NB4 (cell line): Measurements from ENCODE around the gene ST8SIA1.
A peak's percentile ranks its signal among the peaks of the same experiment; 100 is the strongest.

Experiments used
- DNase-seq: peaks from one replicate; pipeline ENCODE4 v3.0.0; 2010; ENCODE audit warnings: low read depth
- H3K4me3 ChIP-seq: one replicate; pipeline ENCODE4 v1.5.1; 2011; ENCODE audit warnings: mild to moderate bottlenecking, low read depth, low read length, moderate library complexity
- MYC ChIP-seq: IDR thresholded peaks from 2 replicates; pipeline ENCODE4 v1.6.1; 2011; ENCODE audit warnings: low read depth, low read length
- POLR2A ChIP-seq: IDR thresholded peaks from 2 replicates; pipeline ENCODE4 v1.6.1; 2011; ENCODE audit warnings: mild to moderate bottlenecking; ENCODE audit not compliant: insufficient read length; ENCODE audit errors: extremely low read depth
- TF ChIP-seq, protein P1 (sequence below): IDR thresholded peaks from one replicate; pipeline ENCODE4 v1.5.1; 2012; ENCODE audit warnings: low read depth, low read length
- TF ChIP-seq, protein P2 (sequence below): IDR thresholded peaks from 2 replicates; pipeline ENCODE4 v1.6.1; 2011; ENCODE audit warnings: low read depth, low read length

ST8SIA1 gene

DNA sequence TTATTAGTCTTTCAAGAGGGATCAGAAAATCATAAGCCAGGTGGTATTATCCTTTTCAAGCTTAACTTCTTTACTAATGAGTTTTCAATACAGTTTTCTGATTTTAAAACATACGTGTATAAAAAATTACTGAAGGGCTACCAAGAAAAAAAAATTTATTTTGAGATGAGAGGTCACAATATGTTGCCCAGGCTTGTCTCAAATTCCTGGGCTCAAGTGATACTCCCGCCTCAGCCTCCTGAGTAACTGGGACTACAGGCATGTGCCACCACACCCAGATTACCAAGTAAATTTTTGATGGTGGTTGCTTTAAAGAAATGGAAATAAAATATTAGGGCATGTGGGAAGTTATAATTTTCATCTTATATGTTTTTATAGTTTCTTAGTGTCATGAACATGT lies 26.7 kb downstream of the ST8SIA1 start:
- DNase-seq = no peak
- no peak for TF ChIP-seq MYC
- TF ChIP-seq, protein P1, sequence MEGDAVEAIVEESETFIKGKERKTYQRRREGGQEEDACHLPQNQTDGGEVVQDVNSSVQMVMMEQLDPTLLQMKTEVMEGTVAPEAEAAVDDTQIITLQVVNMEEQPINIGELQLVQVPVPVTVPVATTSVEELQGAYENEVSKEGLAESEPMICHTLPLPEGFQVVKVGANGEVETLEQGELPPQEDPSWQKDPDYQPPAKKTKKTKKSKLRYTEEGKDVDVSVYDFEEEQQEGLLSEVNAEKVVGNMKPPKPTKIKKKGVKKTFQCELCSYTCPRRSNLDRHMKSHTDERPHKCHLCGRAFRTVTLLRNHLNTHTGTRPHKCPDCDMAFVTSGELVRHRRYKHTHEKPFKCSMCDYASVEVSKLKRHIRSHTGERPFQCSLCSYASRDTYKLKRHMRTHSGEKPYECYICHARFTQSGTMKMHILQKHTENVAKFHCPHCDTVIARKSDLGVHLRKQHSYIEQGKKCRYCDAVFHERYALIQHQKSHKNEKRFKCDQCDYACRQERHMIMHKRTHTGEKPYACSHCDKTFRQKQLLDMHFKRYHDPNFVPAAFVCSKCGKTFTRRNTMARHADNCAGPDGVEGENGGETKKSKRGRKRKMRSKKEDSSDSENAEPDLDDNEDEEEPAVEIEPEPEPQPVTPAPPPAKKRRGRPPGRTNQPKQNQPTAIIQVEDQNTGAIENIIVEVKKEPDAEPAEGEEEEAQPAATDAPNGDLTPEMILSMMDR = no peak
- TF ChIP-seq, protein P2, sequence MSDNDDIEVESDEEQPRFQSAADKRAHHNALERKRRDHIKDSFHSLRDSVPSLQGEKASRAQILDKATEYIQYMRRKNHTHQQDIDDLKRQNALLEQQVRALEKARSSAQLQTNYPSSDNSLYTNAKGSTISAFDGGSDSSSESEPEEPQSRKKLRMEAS = no peak
- no peak for TF ChIP-seq POLR2A
- no peak overlapping the region for H3K4me3 ChIP-seq

DNA sequence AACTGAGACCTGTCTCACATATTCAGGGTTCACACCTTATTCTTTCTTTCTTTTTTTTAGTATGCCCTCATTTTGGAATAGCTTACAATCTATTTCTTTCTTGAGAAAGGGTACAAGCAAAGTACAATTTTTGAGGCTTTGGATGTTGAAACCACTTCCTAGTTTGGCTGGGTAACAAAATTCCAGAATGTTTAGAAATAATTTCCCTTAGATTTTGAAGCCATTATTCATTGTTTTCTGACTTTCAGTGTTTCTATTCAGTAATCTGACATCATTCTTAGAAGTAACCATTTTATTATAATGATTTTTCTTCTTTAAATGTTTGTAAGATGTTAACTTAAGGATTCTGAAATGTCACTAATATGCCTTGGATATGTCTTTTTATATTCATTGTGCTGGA lies 28.2 kb downstream of the ST8SIA1 start:
- no peak for DNase-seq
- H3K4me3 ChIP-seq = no peak overlapping the region
- TF ChIP-seq, protein P2 = no peak
- TF ChIP-seq POLR2A (no peak), MYC (no peak)
- TF ChIP-seq, protein P1 = no peak

DNA sequence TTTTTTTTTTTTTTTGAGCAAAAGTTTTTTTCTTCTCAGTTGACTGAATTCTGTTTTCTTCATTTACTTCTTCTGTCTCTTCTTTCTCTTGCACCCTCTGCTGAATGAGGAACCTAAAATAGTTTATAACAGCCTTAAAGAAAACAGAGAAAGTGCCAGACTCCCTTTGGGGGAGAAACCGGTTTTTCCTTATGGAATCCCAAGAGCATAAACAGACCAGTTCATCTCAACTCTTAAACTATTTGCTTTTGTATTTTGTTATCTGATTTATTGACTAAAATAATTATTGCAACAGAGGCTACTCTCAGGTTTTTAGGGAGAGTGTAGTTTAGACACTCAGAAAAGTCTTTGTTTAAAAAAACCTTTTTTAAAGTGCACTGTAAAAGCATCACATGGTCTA lies 30.2 kb downstream of the ST8SIA1 start:
- TF ChIP-seq, protein P1 = no peak
- TF ChIP-seq POLR2A (no peak), MYC (no peak)
- TF ChIP-seq, protein P2 = no peak
- no peak overlapping the region for H3K4me3 ChIP-seq
- no peak for DNase-seq

DNA sequence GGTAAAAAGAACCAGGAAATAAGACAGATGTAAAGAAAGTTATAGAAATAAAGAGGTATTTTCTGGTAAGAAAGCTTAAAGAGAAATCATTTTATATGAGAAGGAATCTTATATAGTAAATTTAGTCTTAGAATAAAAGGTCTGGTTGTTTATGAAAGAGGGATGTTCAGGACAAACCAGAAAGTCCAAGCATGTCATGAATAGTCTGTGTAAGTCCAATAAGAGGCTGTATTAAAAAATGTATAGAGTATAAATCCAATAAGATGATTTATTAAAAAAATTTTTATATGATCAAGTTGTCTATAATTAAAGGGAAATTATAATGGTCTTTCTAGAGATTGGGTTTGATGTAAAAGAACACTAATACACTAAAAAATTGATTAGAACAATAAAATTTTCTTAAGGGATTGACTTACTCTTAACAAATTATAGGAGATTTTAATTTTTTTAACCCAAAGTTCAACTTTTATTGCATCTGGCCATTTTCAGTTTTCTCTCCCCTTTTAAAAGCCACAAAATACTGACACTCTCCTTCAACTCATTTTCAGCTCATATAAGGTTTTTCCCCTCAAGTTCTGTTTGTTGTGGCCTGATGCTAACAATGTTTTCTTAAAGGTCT lies 35.1 kb downstream of the ST8SIA1 start:
- peak; percentile 39 for DNase-seq
- TF ChIP-seq, protein P1 = no peak
- no peak for TF ChIP-seq POLR2A
- TF ChIP-seq, protein P2 = no peak
- TF ChIP-seq MYC = no peak
- no peak overlapping the region for H3K4me3 ChIP-seq

DNA sequence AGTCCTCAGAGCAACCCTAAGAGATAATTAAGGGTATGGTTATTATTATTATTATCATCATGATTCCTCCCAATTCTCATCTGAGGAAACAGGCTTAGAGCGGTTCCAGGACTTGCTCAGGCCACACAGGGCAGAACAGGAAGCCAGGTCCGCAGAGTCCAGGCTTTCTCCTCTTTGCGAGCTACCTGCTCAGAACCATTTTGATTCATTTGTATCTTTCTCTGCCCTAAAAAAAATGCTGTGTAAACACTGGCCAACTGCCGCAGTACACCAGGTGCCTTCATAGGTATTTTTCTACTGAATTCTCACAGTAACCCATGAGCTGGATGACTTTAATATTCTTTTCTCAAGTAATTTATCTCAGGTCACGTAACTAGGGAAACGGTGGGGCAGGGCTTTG lies 45.3 kb downstream of the ST8SIA1 start:
- TF ChIP-seq, protein P2 = no peak
- no peak for DNase-seq
- no peak overlapping the region for H3K4me3 ChIP-seq

DNA sequence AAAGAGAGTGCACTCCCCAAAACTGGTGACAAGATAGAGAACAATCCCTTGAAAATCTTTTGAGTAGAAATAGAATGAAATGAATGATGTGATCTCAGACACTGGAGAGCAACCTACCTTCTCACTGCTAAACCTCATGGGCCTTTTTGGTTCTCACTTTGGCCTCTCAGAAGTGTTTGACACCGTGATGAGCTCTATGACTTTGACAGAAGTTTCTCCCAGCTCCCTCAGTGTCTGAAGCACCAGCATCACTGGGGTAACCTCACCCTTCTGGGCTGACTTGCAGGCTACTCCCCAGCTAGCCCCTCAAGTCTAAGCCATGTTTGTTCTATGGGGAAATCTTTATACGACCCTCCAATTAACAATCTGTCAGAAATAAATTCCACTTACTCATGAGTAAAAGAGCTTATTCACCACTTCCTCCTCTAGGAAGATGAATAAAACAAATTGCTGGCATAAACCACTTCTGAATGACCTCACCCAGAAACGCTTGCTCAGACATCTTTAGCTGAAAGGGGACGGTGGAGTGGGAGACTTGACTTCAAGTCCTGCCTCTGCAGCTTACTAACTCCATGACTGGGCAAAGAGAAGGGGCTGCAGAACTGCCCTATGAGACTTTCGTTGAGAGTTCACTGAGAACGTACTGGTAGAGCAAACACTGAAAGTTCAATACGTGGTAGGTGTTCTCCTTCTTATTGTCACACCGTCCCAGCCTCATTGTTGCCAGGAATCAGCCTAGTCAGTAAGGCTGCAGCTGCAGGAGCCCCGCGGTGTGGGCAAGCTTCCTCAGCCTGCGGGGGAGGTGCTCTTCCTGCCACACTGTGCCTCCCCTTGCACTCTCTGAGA lies 46.5 kb downstream of the ST8SIA1 start:
- no peak overlapping the region for H3K4me3 ChIP-seq
- peak; percentile 86 for DNase-seq
- TF ChIP-seq, protein P2 = no peak; the same call in 1 of the 2 replicates
- no peak for TF ChIP-seq POLR2A
- TF ChIP-seq, protein P1 = no peak
- no peak for TF ChIP-seq MYC
